RWPE1 (cell line): Measurements from ENCODE around the gene OTOR.

Experiments used
- CTCF ChIA-PET: fragments of 350-600 bp; sonication (Branson Sonifier 250); formaldehyde crosslinking; extraction: SDS; loops from one replicate; lab custom pipeline; 2021; lab: Yijun Ruan, JAX
- POLR2A ChIA-PET: fragments of 400-600 bp; formaldehyde crosslinking; extraction: SDS; loops from one replicate; lab custom pipeline; 2020; ENCODE audit warnings: antibody characterized with exemption; ENCODE audit not compliant: low non-redundant PET; lab: Yijun Ruan, JAX
- DNase-seq: peaks from one replicate; pipeline ENCODE4 v3.0.0; 2012; ENCODE audit warnings: low spot score
- H3K27ac ChIP-seq: fragments of 450-650 bp; 2 replicates; pipeline ENCODE4 v1.5.1; 2017
- TF ChIP-seq, protein P1 (sequence below): fragments of 450-650 bp; conservative IDR thresholded peaks from 2 replicates; pipeline ENCODE4 v1.5.1; 2017; ENCODE audit warnings: low read depth, mild to moderate bottlenecking

The OTOR gene

GRCh38 chr20:16709017-16709416 is 39.1 kb upstream of the OTOR start:
- TF ChIP-seq, protein P1, sequence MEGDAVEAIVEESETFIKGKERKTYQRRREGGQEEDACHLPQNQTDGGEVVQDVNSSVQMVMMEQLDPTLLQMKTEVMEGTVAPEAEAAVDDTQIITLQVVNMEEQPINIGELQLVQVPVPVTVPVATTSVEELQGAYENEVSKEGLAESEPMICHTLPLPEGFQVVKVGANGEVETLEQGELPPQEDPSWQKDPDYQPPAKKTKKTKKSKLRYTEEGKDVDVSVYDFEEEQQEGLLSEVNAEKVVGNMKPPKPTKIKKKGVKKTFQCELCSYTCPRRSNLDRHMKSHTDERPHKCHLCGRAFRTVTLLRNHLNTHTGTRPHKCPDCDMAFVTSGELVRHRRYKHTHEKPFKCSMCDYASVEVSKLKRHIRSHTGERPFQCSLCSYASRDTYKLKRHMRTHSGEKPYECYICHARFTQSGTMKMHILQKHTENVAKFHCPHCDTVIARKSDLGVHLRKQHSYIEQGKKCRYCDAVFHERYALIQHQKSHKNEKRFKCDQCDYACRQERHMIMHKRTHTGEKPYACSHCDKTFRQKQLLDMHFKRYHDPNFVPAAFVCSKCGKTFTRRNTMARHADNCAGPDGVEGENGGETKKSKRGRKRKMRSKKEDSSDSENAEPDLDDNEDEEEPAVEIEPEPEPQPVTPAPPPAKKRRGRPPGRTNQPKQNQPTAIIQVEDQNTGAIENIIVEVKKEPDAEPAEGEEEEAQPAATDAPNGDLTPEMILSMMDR: no peak
- CTCF ChIA-PET: no interaction called here
- no peak for DNase-seq
- POLR2A ChIA-PET: no interaction called here
- no peak overlapping the region for H3K27ac ChIP-seq

- TF ChIP-seq, protein P1: no peak
- ChIA-PET POLR2A (no interaction called here), CTCF (interaction anchor here (0.6 kb wide), 1 partner anchor 9 kb away, joined by 3 read pairs; no protein-coding TSS in a partner anchor)
- DNase-seq: no peak
- no peak overlapping the region for H3K27ac ChIP-seq
Measured at GRCh38 chr20:16710781-16711180, 37.4 kb upstream of the OTOR start.

GRCh38 chr20:16711661-16712258 is 36.4 kb upstream of the OTOR start:
- CTCF ChIA-PET: no interaction called here
- DNase-seq: no peak
- no peak overlapping the region for H3K27ac ChIP-seq
- POLR2A ChIA-PET: no interaction called here
- TF ChIP-seq, protein P1: no peak

DNA sequence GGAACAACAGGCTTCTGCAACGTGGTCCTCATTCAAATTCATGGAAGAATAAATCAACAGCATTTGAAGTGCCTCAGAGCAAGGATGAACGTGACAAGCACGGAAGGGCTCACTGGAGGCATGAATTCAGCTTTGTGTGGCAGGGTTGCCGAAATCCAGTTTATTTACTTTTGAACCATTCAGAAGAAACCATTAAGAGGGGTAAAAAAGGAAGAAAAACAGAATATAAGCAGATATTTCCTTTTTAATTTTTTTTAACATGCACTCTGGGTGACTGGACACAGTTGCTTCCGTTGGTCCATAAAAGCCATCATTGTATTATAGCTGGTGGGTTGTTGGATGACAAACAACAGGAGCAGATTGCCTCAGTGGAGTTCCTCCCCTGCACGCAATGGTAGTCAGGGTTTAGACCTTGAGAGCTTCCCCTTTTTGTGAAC is 35.6 kb upstream of the OTOR start:
- ChIA-PET POLR2A (no interaction called here), CTCF (interaction anchor here (0.6 kb wide), 1 partner anchor 26 kb away, joined by 5 read pairs; no protein-coding TSS in a partner anchor)
- TF ChIP-seq, protein P1: no peak
- no peak for DNase-seq
- H3K27ac ChIP-seq: no peak overlapping the region

DNA sequence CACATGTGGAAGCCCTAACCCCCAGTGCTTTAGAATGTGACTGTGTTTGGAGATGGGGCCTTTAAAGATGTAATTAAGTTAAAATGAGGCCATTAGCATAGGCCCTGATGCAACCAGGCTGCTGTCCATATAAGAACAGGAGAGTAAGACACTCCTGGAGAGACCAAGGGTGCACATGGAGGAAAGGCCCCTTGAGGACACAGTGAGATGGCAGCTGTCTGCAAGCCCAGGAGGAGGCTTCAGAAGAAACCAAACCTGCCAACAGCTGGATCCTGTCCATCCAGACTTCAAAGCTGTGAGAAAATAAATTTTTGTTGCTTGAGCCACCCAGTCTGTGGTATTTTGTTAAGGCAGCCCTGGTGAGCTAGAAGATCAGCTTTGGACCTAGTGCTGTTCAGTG is 35.1 kb upstream of the OTOR start:
- ChIA-PET CTCF (interaction anchor here (0.6 kb wide), 1 partner anchor 25 kb away, joined by 5 read pairs; no protein-coding TSS in a partner anchor), POLR2A (no interaction called here)
- TF ChIP-seq, protein P1: no peak
- no peak for DNase-seq
- H3K27ac ChIP-seq: no peak overlapping the region

- TF ChIP-seq, protein P1: no peak
- POLR2A ChIA-PET: no interaction called here
- no peak for DNase-seq
- no peak overlapping the region for H3K27ac ChIP-seq
- CTCF ChIA-PET: no interaction called here
Measured at GRCh38 chr20:16714242-16714641, 33.9 kb upstream of the OTOR start.
